T-helper 2 cell treated with Interferon-gamma antibody and Interleukin-4, amounts not matched to agents 5 μg/mL and 100 μg/mL, for 36 hours (primary cell): ENCODE data around the gene LYSMD4.
"Not testable (repeated sequence)": the region's sequence is repeated elsewhere in the genome, so short reads cannot be mapped to it uniquely, and the experiment has no call there.

Source experiments
- DNase-seq: peaks from one replicate; pipeline ENCODE4 v3.0.0; 2021; ENCODE audit warnings: low spot score
- H3K27ac Mint-ChIP-seq: one replicate; pipeline ENCODE4 v1.8.0; 2021; ENCODE audit warnings: mild to moderate bottlenecking, mixed read lengths
- H3K27me3 Mint-ChIP-seq: one replicate; pipeline ENCODE4 v1.8.0; 2021; ENCODE audit warnings: low read depth, mixed read lengths
- H3K36me3 Mint-ChIP-seq: one replicate; pipeline ENCODE4 v1.8.0; 2021; ENCODE audit warnings: low read depth, mixed read lengths
- H3K4me1 Mint-ChIP-seq: one replicate; pipeline ENCODE4 v1.8.0; 2021; ENCODE audit warnings: low read depth, mixed read lengths
- H3K4me3 Mint-ChIP-seq: one replicate; pipeline ENCODE4 v1.8.0; 2022; ENCODE audit warnings: mild to moderate bottlenecking, moderate library complexity, mixed read lengths
- H3K9me3 Mint-ChIP-seq: one replicate; pipeline ENCODE4 v1.8.0; 2021; ENCODE audit warnings: mixed read lengths

The LYSMD4 gene

GRCh38 chr15:99733268-99734039, at the start of gene LYSMD4:
TSS of gene LYSMD4 (minus strand) at chr15:99733437. CDS start at chr15:99731999, 1,438 bp downstream.
- peak; percentile 96 for DNase-seq
- H3K36me3 Mint-ChIP-seq = peaks cover 8% of the 10 kb centered on the region

DNA sequence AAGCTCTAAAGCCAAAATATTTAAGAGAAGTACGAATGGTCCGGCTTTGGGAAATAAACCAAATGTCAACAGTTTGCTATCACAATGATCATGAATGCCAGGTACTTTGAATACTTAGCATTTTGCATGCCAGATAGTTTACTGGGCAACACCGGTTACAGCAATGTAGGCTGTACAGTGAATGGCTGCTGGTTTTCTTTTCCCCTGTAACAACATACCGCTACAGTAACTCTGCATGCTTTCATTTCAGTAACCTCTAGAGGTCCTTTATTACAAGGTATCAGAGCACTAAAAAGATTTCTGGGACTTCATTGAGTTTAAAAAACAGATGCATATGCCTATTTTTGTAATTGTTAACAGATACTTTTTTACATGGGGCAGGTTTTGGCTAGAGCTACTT, 48.8 kb upstream of the LYSMD4 start:
- not testable (repeated sequence) for H3K36me3 Mint-ChIP-seq, H3K4me3 Mint-ChIP-seq, H3K9me3 Mint-ChIP-seq, H3K27ac Mint-ChIP-seq, DNase-seq, H3K4me1 Mint-ChIP-seq
- peaks cover 13% of the 10 kb centered on the region for H3K27me3 Mint-ChIP-seq

More at GRCh38 chr15:99733268-99734039, at the start of gene LYSMD4:
- no peaks in the 10 kb centered on the region for H3K9me3 Mint-ChIP-seq
- peak within 1 kb of the TSS; percentile 95 for H3K27ac Mint-ChIP-seq
- H3K27me3 Mint-ChIP-seq = no peaks in the 10 kb centered on the region
- peaks cover 21% of the 10 kb centered on the region for H3K4me1 Mint-ChIP-seq
- H3K4me3 Mint-ChIP-seq = peak within 1 kb of the TSS; percentile 85

DNA sequence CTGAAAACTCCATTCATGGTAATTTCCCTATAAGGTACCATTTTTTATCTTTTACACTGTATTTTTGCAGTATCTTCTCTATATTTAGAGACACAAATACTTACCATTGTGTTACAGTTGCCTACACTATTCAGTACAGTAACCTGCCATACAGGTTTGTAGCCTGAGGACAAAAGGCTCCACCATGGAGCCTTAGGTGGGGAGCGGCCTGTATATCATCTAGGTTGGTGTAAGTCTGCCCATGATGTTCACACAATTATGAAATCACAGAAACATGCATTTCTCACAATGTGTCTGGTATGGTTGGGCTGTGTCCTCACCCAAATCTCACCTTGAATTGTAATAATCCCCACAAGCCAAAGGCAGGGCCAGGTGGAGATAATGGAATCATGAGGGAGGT, 43.9 kb upstream of the LYSMD4 start:
- DNase-seq = no peak
- Mint-ChIP-seq H3K27ac (no peak overlapping the region), H3K9me3 (no peaks in the 10 kb centered on the region), H3K27me3 (peaks cover 8% of the 10 kb centered on the region), H3K36me3 (no peaks in the 10 kb centered on the region), H3K4me3 (no peak overlapping the region), H3K4me1 (peaks cover 1% of the 10 kb centered on the region)

DNA sequence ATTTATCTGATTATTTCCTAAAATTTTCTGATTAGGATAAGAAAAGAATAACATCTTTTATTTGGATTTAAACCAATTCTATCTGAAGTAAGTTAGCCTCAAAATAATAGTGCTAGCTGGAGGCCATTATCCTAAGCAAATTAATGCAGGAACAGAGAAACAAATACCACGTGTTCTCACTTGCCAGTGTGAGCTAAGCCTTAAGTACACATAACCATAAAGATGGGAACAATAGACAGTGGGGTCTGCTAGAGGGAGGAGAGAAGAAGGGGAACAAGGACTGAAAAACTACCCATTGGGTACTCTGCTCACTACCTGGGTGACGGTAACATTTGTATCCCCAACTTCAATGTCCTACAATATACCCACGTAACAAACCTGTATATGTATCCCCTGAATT, 31.3 kb upstream of the LYSMD4 start:
- peaks cover 10% of the 10 kb centered on the region for H3K27me3 Mint-ChIP-seq
- H3K4me1 Mint-ChIP-seq = no peaks in the 10 kb centered on the region
- no peak for DNase-seq
- no peak overlapping the region for H3K27ac Mint-ChIP-seq
- H3K4me3 Mint-ChIP-seq = no peak overlapping the region
- no peaks in the 10 kb centered on the region for H3K36me3 Mint-ChIP-seq
- H3K9me3 Mint-ChIP-seq = no peaks in the 10 kb centered on the region

DNA sequence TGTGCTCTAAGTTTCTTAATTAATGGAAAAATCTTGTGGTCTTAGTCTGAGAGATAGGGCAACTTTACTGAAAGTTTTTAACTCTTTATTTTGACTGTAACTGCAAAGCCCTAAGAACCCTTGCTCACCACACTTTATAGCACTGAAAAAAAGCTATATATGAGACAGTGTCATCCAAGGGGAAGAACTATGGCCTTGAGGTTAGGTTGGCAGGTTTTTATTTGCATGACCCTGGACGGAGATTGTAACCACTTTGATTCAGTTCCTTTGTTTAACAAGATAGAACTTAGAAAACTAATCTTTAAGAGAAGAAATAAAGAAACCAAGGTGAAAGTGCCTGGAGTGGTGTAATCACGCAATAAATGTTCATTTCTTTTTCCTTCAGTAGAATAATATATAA, 30.6 kb upstream of the LYSMD4 start:
- Mint-ChIP-seq H3K27me3 (peaks cover 13% of the 10 kb centered on the region), H3K9me3 (no peaks in the 10 kb centered on the region), H3K4me3 (no peak overlapping the region), H3K36me3 (no peaks in the 10 kb centered on the region), H3K4me1 (no peaks in the 10 kb centered on the region), H3K27ac (no peak overlapping the region)
- DNase-seq = no peak

DNA sequence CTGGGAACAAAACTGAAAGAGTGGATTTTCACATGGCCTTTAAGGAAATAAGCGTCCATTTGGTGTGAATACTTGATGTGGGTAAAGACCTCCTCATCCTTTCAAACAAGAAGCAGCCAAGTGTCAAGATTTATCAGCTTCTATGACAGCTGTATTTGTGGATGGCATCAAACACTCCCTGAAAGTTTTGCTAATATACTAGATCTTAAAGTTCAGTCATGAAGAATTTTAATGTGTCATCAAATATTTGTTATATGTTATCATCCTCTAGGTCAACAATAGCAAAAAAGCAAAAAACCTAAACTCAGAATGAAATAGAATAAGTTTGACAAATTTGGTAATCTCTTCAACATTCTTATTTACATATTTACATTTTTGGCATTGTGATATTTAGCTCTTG, 29.1 kb upstream of the LYSMD4 start:
- Mint-ChIP-seq H3K4me1 (no peaks in the 10 kb centered on the region), H3K36me3 (no peaks in the 10 kb centered on the region), H3K27ac (no peak overlapping the region), H3K4me3 (no peak overlapping the region), H3K9me3 (no peaks in the 10 kb centered on the region), H3K27me3 (peaks cover 16% of the 10 kb centered on the region)
- no peak for DNase-seq

DNA sequence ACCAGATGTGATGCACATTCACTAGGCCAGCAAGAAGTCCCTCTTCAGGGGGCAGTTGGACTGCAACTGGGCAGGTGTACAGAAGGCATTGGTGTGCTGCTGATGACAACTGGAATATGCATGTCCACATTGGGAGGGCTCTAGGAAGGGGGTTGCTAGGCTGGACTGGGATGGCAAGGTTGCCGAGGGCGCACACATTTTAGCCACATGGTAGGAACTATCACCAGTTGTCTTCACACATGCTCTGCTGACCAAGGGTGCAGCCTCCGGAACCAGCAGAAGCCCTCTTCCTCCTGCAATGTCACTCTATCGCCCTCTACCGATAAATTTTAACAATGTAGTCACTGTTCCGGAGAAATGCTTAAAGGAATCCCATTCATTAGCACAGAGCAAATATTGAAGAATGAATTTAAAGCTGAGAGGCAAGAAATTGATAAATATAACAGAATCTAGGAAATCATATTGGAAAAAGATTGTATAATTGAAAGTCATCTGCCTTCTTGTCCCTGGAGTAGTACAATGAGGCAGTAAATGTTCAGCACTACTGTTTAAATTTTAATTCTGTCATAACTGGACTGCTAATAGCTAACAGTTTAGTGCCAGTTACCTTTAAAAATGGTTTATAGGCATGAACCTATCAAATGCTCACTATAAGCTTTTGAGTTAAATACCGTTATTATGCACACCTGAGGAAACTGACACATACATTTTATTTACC, 22.6 kb upstream of the LYSMD4 start:
- H3K4me3 Mint-ChIP-seq = no peak overlapping the region
- no peak overlapping the region for H3K27ac Mint-ChIP-seq
- peaks cover 8% of the 10 kb centered on the region for H3K27me3 Mint-ChIP-seq
- H3K9me3 Mint-ChIP-seq = no peaks in the 10 kb centered on the region
- peaks cover 6% of the 10 kb centered on the region for H3K4me1 Mint-ChIP-seq
- H3K36me3 Mint-ChIP-seq = no peaks in the 10 kb centered on the region
- peak; percentile 23 for DNase-seq

DNA sequence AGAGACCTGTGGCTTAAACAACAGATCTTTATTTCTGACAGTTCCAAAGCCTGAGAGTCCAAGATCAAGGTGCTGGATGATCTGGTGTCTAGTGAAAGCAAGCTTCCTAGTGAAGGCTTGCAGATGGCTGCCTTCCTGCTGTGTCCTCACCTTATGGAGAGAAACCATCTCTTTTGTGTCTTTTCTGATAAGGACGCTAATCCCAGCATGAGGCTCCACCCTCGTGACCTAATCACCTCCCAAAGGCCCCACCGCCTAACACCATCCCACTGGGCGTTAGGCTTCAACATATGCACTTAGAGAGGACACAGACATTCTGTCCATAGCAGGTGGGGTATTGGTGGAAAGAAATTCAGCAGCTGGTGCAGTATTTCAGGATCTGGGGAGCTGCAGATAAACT, 19.8 kb upstream of the LYSMD4 start:
- Mint-ChIP-seq H3K4me1 (peaks cover 8% of the 10 kb centered on the region), H3K9me3 (no peaks in the 10 kb centered on the region), H3K27ac (no peak overlapping the region), H3K27me3 (peaks cover under 1% of the 10 kb centered on the region), H3K36me3 (no peaks in the 10 kb centered on the region), H3K4me3 (no peak overlapping the region)
- no peak for DNase-seq

GRCh38 chr15:99752556-99752955, 19.3 kb upstream of the LYSMD4 start:
- Mint-ChIP-seq H3K4me3 (no peak overlapping the region), H3K27ac (no peak overlapping the region), H3K4me1 (peaks cover 8% of the 10 kb centered on the region), H3K9me3 (no peaks in the 10 kb centered on the region), H3K36me3 (no peaks in the 10 kb centered on the region), H3K27me3 (no peaks in the 10 kb centered on the region)
- DNase-seq = no peak

GRCh38 chr15:99750326-99750725, 17.1 kb upstream of the LYSMD4 start:
- H3K4me3 Mint-ChIP-seq, H3K4me1 Mint-ChIP-seq, H3K27me3 Mint-ChIP-seq, H3K9me3 Mint-ChIP-seq, DNase-seq, H3K27ac Mint-ChIP-seq, H3K36me3 Mint-ChIP-seq: not testable (repeated sequence)

DNA sequence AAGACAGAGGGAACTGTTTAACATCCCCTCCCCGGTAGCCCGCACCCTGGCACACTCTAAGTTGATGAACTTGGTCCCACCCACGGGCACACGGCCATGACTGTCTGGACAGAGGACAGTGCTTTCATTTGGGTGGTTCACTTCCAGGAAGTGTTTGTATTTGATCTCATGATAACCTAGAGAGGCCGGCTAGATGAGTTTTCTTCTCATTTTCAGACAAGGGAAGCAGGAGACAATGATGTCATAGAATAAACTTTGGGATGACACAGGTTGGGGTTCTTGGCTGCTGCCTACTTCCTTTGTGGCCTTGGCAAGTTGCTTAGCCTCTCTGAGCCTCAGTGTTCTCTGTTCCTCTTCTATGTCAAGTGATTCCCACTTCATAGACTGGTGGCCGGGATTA, 16.1 kb upstream of the LYSMD4 start:
- Mint-ChIP-seq H3K36me3 (no peaks in the 10 kb centered on the region), H3K4me1 (peaks cover 2% of the 10 kb centered on the region), H3K27me3 (peaks cover 4% of the 10 kb centered on the region), H3K4me3 (no peak overlapping the region), H3K27ac (no peak overlapping the region), H3K9me3 (no peaks in the 10 kb centered on the region)
- DNase-seq = no peak

- H3K4me3 Mint-ChIP-seq = no peak overlapping the region
- H3K27ac Mint-ChIP-seq = no peak overlapping the region
- no peak for DNase-seq
- peaks cover 2% of the 10 kb centered on the region for H3K4me1 Mint-ChIP-seq
- H3K36me3 Mint-ChIP-seq = no peaks in the 10 kb centered on the region
- no peaks in the 10 kb centered on the region for H3K9me3 Mint-ChIP-seq
- H3K27me3 Mint-ChIP-seq = peaks cover 4% of the 10 kb centered on the region
Observed at GRCh38 chr15:99745370-99746086, 12.3 kb upstream of the LYSMD4 start.

- H3K4me1 Mint-ChIP-seq = no peaks in the 10 kb centered on the region
- no peak for DNase-seq
- no peaks in the 10 kb centered on the region for H3K9me3 Mint-ChIP-seq
- H3K27me3 Mint-ChIP-seq = peaks cover 4% of the 10 kb centered on the region
- no peaks in the 10 kb centered on the region for H3K36me3 Mint-ChIP-seq
- no peak overlapping the region for H3K4me3 Mint-ChIP-seq
- H3K27ac Mint-ChIP-seq = no peak overlapping the region
Observed at GRCh38 chr15:99744142-99744541, 10.9 kb upstream of the LYSMD4 start.

GRCh38 chr15:99741835-99742234, 8.6 kb upstream of the LYSMD4 start:
- no peak for DNase-seq
- peaks cover 4% of the 10 kb centered on the region for H3K27me3 Mint-ChIP-seq
- no peak overlapping the region for H3K4me3 Mint-ChIP-seq
- H3K36me3 Mint-ChIP-seq = no peaks in the 10 kb centered on the region
- no peaks in the 10 kb centered on the region for H3K9me3 Mint-ChIP-seq
- H3K27ac Mint-ChIP-seq = no peak overlapping the region
- peaks cover 2% of the 10 kb centered on the region for H3K4me1 Mint-ChIP-seq
